ENCODE measurements around the gene GOLGA8R. TPM values are rescaled to one million over a fixed set of nuclear protein-coding genes. Genes with fewer than 3 reads are reported as not detected.
"Not testable (repeated sequence)": the region's sequence is repeated elsewhere in the genome, so short reads cannot be mapped to it uniquely, and the experiment has no call there.

Gene GOLGA8R
- total RNA-seq, 5 donors from 2014 or later (not counting 1 experiment from before 2014, with no cell fraction given) = 3.0 to 5.7 (median 3.8) TPM

DNA sequence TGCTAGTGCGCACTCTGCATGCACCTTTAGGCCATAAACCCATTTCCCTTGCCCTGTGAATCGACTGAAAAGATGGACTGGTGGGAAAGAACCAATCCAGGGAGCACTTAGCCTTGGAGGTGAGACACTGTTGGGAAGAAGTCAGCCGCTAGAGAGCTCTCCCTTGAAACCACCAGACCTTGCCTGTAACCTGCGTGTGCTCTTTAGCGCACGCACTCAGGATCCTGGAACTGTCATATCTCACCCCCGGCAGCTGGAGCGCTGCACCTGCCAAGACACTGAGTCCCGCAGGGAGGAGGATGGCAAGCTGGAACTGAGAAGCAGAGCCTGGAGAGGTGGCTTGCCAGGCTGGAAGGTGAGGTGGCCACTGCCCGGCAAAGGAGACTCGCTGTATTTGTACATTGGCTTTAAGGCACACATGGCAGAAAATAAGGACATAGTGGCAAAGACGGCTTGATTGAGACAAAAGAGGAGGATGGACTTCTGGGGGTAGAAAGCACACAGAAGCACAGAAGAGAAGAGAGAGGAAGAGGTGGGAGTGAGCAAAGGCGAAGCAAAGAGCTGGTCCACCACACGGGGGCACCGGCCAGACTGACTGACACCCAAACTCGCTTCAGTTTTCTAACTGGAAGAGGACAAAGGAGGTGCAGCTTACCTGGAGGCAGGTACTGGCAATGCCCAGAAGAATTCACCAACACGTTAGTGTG is 37.5 kb downstream of the GOLGA8R start:
- H3K36me3 ChIP-seq (ENCODE audit: control insufficient read depth in 2 of 2, extremely low read depth in 1 of 2, insufficient read depth in 1 of 2, low read length in 1 of 2); CTCF ChIA-PET; H3K27ac ChIP-seq (ENCODE audit: low read length); POLR2A ChIA-PET; H3K4me3 Mint-ChIP-seq; H3K4me3 ChIP-seq (ENCODE audit: control insufficient read depth in 1 of 2, extremely low read depth in 1 of 2, low read length in 1 of 2); H3K4me1 Mint-ChIP-seq; H3K36me3 Mint-ChIP-seq; H3K27me3 ChIP-seq (replicated peaks in 1 of 2; ENCODE audit: control insufficient read depth in 2 of 2, extremely low read depth in 1 of 2, insufficient read depth in 2 of 2, low read length in 1 of 2); H3K27me3 Mint-ChIP-seq; DNase-seq; H3K4me1 ChIP-seq (ENCODE audit: control insufficient read depth in 1 of 2, extremely low read depth in 1 of 2, insufficient read depth in 2 of 2, low read length in 2 of 2); H3K9me3 Mint-ChIP-seq; H3K9me3 ChIP-seq; ATAC-seq (replicated peaks in 1 of 4); H3K27ac Mint-ChIP-seq: not testable (repeated sequence)
- WGBS (ENCODE audit: insufficient coverage) = no CpG with 5 or more reads among the region's 17 CpGs

DNA sequence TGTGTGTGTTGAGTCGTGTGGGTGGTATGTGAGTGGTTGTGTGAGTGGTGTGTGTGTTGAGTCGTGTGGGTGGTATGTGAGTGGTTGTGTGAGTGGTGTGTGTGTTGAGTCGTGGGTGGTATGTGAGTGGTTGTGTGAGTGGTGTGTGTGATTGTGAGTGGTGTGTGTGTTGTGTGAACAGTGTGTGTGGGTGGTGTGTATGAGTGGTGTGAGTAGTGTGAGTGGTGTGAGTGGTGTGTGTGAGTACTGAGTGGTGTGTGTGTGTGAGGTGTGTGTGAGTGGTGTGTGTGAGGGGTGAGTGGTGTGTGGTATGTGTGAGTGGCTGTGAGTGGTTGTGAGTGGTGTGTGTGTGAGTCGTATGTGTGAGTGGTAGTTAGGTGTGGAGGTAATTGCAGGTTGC is 38.2 kb downstream of the GOLGA8R start:
- not testable (repeated sequence) for H3K4me1 Mint-ChIP-seq, H3K27ac Mint-ChIP-seq
- WGBS (ENCODE audit: insufficient coverage) = 29% methylated on average over 1 of the region's 4 CpGs

GRCh38 chr15:30374862-30375261 is 39.2 kb downstream of the GOLGA8R start:
- H3K4me3 Mint-ChIP-seq; H3K36me3 ChIP-seq (ENCODE audit: control insufficient read depth in 2 of 2, extremely low read depth in 1 of 2, insufficient read depth in 1 of 2, low read length in 1 of 2); H3K27me3 ChIP-seq (replicated peaks in 1 of 2; ENCODE audit: control insufficient read depth in 2 of 2, extremely low read depth in 1 of 2, insufficient read depth in 2 of 2, low read length in 1 of 2); H3K27me3 Mint-ChIP-seq; H3K36me3 Mint-ChIP-seq; POLR2A ChIA-PET; H3K9me3 ChIP-seq; H3K4me1 ChIP-seq (ENCODE audit: control insufficient read depth in 1 of 2, extremely low read depth in 1 of 2, insufficient read depth in 2 of 2, low read length in 2 of 2); H3K4me1 Mint-ChIP-seq; H3K4me3 ChIP-seq (ENCODE audit: control insufficient read depth in 1 of 2, extremely low read depth in 1 of 2, low read length in 1 of 2); ATAC-seq (replicated peaks in 1 of 4); DNase-seq; H3K9me3 Mint-ChIP-seq; CTCF ChIA-PET; H3K27ac ChIP-seq (ENCODE audit: low read length); H3K27ac Mint-ChIP-seq: not testable (repeated sequence)
- WGBS (ENCODE audit: insufficient coverage) = no CpG with 5 or more reads among the region's 10 CpGs

More for the DNA sequence above, 38.2 kb downstream of the GOLGA8R start:
- DNase-seq; H3K4me3 Mint-ChIP-seq; H3K4me1 ChIP-seq (ENCODE audit: control insufficient read depth in 1 of 2, extremely low read depth in 1 of 2, insufficient read depth in 2 of 2, low read length in 2 of 2); H3K9me3 ChIP-seq; H3K36me3 ChIP-seq (ENCODE audit: control insufficient read depth in 2 of 2, extremely low read depth in 1 of 2, insufficient read depth in 1 of 2, low read length in 1 of 2); CTCF ChIA-PET; H3K27me3 ChIP-seq (replicated peaks in 1 of 2; ENCODE audit: control insufficient read depth in 2 of 2, extremely low read depth in 1 of 2, insufficient read depth in 2 of 2, low read length in 1 of 2); H3K27me3 Mint-ChIP-seq; H3K27ac ChIP-seq (ENCODE audit: low read length); H3K36me3 Mint-ChIP-seq; H3K4me3 ChIP-seq (ENCODE audit: control insufficient read depth in 1 of 2, extremely low read depth in 1 of 2, low read length in 1 of 2); POLR2A ChIA-PET; H3K9me3 Mint-ChIP-seq: not testable (repeated sequence)
- ATAC-seq (replicated peaks in 1 of 4) = peak in 1 of 4 experiments; percentile 33

- H3K9me3 Mint-ChIP-seq; H3K4me1 ChIP-seq (ENCODE audit: control insufficient read depth in 1 of 2, extremely low read depth in 1 of 2, insufficient read depth in 2 of 2, low read length in 2 of 2); DNase-seq; ATAC-seq (replicated peaks in 1 of 4); H3K4me1 Mint-ChIP-seq; POLR2A ChIA-PET; H3K27ac ChIP-seq (ENCODE audit: low read length); H3K4me3 ChIP-seq (ENCODE audit: control insufficient read depth in 1 of 2, extremely low read depth in 1 of 2, low read length in 1 of 2); H3K27me3 ChIP-seq (replicated peaks in 1 of 2; ENCODE audit: control insufficient read depth in 2 of 2, extremely low read depth in 1 of 2, insufficient read depth in 2 of 2, low read length in 1 of 2); H3K27ac Mint-ChIP-seq; CTCF ChIA-PET; H3K9me3 ChIP-seq; H3K27me3 Mint-ChIP-seq; H3K36me3 ChIP-seq (ENCODE audit: control insufficient read depth in 2 of 2, extremely low read depth in 1 of 2, insufficient read depth in 1 of 2, low read length in 1 of 2); H3K4me3 Mint-ChIP-seq; H3K36me3 Mint-ChIP-seq: not testable (repeated sequence)
- no CpG with 5 or more reads among the region's 3 CpGs for WGBS (ENCODE audit: insufficient coverage)
Observed at GRCh38 chr15:30368271-30368670, 45.8 kb downstream of the GOLGA8R start.

DNA sequence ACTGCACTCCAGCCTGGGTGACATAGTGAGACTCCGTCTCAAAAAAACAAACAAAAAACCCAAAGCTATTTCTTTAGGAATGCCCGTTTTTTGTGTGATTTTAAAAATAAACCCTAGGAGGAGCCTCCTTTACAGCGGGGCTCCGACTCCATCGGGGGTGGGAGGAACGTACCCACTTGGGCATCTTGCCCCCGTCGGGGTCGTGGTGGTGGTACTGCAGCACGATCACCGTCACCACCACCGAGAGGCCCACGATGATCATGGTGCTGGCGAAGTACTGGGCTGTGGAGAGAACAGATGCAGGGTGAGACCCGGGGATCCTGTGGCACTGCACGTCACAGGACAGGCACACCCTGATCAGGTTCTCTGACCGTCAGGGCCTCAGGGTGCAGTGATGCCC is 46.8 kb downstream of the GOLGA8R start:
- H3K9me3 ChIP-seq; DNase-seq; H3K27ac Mint-ChIP-seq; H3K36me3 ChIP-seq (ENCODE audit: control insufficient read depth in 2 of 2, extremely low read depth in 1 of 2, insufficient read depth in 1 of 2, low read length in 1 of 2); H3K36me3 Mint-ChIP-seq; H3K27me3 Mint-ChIP-seq; CTCF ChIA-PET; H3K4me3 ChIP-seq (ENCODE audit: control insufficient read depth in 1 of 2, extremely low read depth in 1 of 2, low read length in 1 of 2); H3K27ac ChIP-seq (ENCODE audit: low read length); H3K4me1 Mint-ChIP-seq; H3K4me3 Mint-ChIP-seq; H3K27me3 ChIP-seq (replicated peaks in 1 of 2; ENCODE audit: control insufficient read depth in 2 of 2, extremely low read depth in 1 of 2, insufficient read depth in 2 of 2, low read length in 1 of 2); POLR2A ChIA-PET; ATAC-seq (replicated peaks in 1 of 4); H3K4me1 ChIP-seq (ENCODE audit: control insufficient read depth in 1 of 2, extremely low read depth in 1 of 2, insufficient read depth in 2 of 2, low read length in 2 of 2); H3K9me3 Mint-ChIP-seq: not testable (repeated sequence)
- WGBS (ENCODE audit: insufficient coverage) = 100% methylated on average over 3 of the region's 17 CpGs

GRCh38 chr15:30361404-30361803 is 52.7 kb downstream of the GOLGA8R start:
- ATAC-seq (replicated peaks in 1 of 4); POLR2A ChIA-PET; H3K27me3 ChIP-seq (replicated peaks in 1 of 2; ENCODE audit: control insufficient read depth in 2 of 2, extremely low read depth in 1 of 2, insufficient read depth in 2 of 2, low read length in 1 of 2); H3K27ac ChIP-seq (ENCODE audit: low read length); H3K36me3 ChIP-seq (ENCODE audit: control insufficient read depth in 2 of 2, extremely low read depth in 1 of 2, insufficient read depth in 1 of 2, low read length in 1 of 2); DNase-seq; H3K27ac Mint-ChIP-seq; H3K4me1 Mint-ChIP-seq; H3K36me3 Mint-ChIP-seq; CTCF ChIA-PET; H3K27me3 Mint-ChIP-seq; H3K4me1 ChIP-seq (ENCODE audit: control insufficient read depth in 1 of 2, extremely low read depth in 1 of 2, insufficient read depth in 2 of 2, low read length in 2 of 2); H3K9me3 ChIP-seq; H3K9me3 Mint-ChIP-seq; H3K4me3 ChIP-seq (ENCODE audit: control insufficient read depth in 1 of 2, extremely low read depth in 1 of 2, low read length in 1 of 2); H3K4me3 Mint-ChIP-seq: not testable (repeated sequence)
- WGBS (ENCODE audit: insufficient coverage) = no CpG with 5 or more reads among the region's 5 CpGs

GRCh38 chr15:30360990-30361389 is 53.1 kb downstream of the GOLGA8R start:
- DNase-seq; H3K27ac ChIP-seq (ENCODE audit: low read length); ATAC-seq (replicated peaks in 1 of 4); H3K36me3 Mint-ChIP-seq; H3K36me3 ChIP-seq (ENCODE audit: control insufficient read depth in 2 of 2, extremely low read depth in 1 of 2, insufficient read depth in 1 of 2, low read length in 1 of 2); H3K27ac Mint-ChIP-seq; H3K9me3 ChIP-seq; H3K9me3 Mint-ChIP-seq; H3K27me3 Mint-ChIP-seq; H3K4me3 ChIP-seq (ENCODE audit: control insufficient read depth in 1 of 2, extremely low read depth in 1 of 2, low read length in 1 of 2); POLR2A ChIA-PET; H3K4me3 Mint-ChIP-seq; H3K27me3 ChIP-seq (replicated peaks in 1 of 2; ENCODE audit: control insufficient read depth in 2 of 2, extremely low read depth in 1 of 2, insufficient read depth in 2 of 2, low read length in 1 of 2); H3K4me1 ChIP-seq (ENCODE audit: control insufficient read depth in 1 of 2, extremely low read depth in 1 of 2, insufficient read depth in 2 of 2, low read length in 2 of 2); H3K4me1 Mint-ChIP-seq; CTCF ChIA-PET: not testable (repeated sequence)
- no CpG with 5 or more reads among the region's 2 CpGs for WGBS (ENCODE audit: insufficient coverage)

Data from T-cell (primary cell).